Mesothelial cell of epicardium (in vitro differentiated cells): Measurements from ENCODE around the gene FAF1. TPM values are rescaled to one million over a fixed set of nuclear protein-coding genes. Genes with fewer than 3 reads are reported as not detected.

Experiments used
- DNase-seq, 2 experiments: peaks; one replicate each; pipeline ENCODE4 v3.0.0; 2021; ENCODE audit warnings: low spot score in 2 of 2; ENCODE audit not compliant: unreplicated experiment in 2 of 2
- H3K27ac Mint-ChIP-seq: 2 replicates; pipeline ENCODE4 v1.8.0; 2021; ENCODE audit warnings: mixed read lengths
- H3K27me3 Mint-ChIP-seq: 2 replicates; pipeline ENCODE4 v1.8.0; 2021; ENCODE audit warnings: low read depth, mixed read lengths
- H3K36me3 Mint-ChIP-seq: 2 replicates; pipeline ENCODE4 v1.8.0; 2021; ENCODE audit warnings: mixed read lengths
- H3K4me1 Mint-ChIP-seq: 2 replicates; pipeline ENCODE4 v1.8.0; 2021; ENCODE audit warnings: mixed read lengths
- H3K4me3 Mint-ChIP-seq: 2 replicates; pipeline ENCODE4 v1.8.0; 2021; ENCODE audit warnings: mild to moderate bottlenecking, moderate library complexity, mixed read lengths
- H3K9me3 Mint-ChIP-seq: 2 replicates; pipeline ENCODE4 v1.8.0; 2021; ENCODE audit warnings: mixed read lengths
- CTCF ChIP-seq: fragments of 200-600 bp; sonication (generic); IDR thresholded peaks from one replicate; pipeline ENCODE4 v1.5.0; 2021; ENCODE audit warnings: antibody characterized with exemption; ENCODE audit not compliant: unreplicated experiment
- total RNA-seq: library from RNA; stranded (reverse); gene quantifications from 3 replicates; pipeline ENCODE4 v1.2.1, GENCODE V29; 2021

The FAF1 gene
- total RNA-seq, 1 donor from 2014 or later = 44.4 TPM

- no peaks in the 10 kb centered on the region for H3K4me1 Mint-ChIP-seq
- H3K27ac Mint-ChIP-seq = no peak overlapping the region
- no peak for TF ChIP-seq CTCF
- peaks cover 10% of the 10 kb centered on the region for H3K9me3 Mint-ChIP-seq
- H3K27me3 Mint-ChIP-seq = peaks cover 75% of the 10 kb centered on the region
- no peaks in the 10 kb centered on the region for H3K36me3 Mint-ChIP-seq
- H3K4me3 Mint-ChIP-seq = no peak overlapping the region
- no peak for DNase-seq
These were observed 554.3 kb downstream of the FAF1 start for GRCh38 chr1:50405814-50406213.

- H3K9me3 Mint-ChIP-seq = peaks cover 15% of the 10 kb centered on the region
- DNase-seq = no peak
- H3K36me3 Mint-ChIP-seq = no peaks in the 10 kb centered on the region
- no peak for TF ChIP-seq CTCF
- H3K4me1 Mint-ChIP-seq = no peaks in the 10 kb centered on the region
- H3K4me3 Mint-ChIP-seq = no peak overlapping the region
- H3K27ac Mint-ChIP-seq = no peak overlapping the region
- H3K27me3 Mint-ChIP-seq = peaks cover 5% of the 10 kb centered on the region
These were observed 566.4 kb downstream of the FAF1 start for GRCh38 chr1:50393522-50394120.

Other genes starting within 250 kb of the FAF1 start
- 0.63 to 0.80 TPM (median 0.67 TPM) in 3 replicates for gene CDKN2C, start 10.0 kb upstream of the FAF1 start, total RNA-seq
- gene C1orf185, start 142.0 kb upstream of the FAF1 start, total RNA-seq = not detected in 3 replicates